H9 (cell line): ENCODE measurements around the gene TIA1. TPM values are rescaled to one million over a fixed set of nuclear protein-coding genes. Genes with fewer than 3 reads are reported as not detected.
A peak's percentile ranks its signal among the peaks of the same experiment; 100 is the strongest.

Source experiments
- DNase-seq: peaks from one replicate; pipeline ENCODE4 v3.0.0-alpha.2; 2017
- H2AFZ ChIP-seq: one replicate; pipeline ENCODE4 v1.6.1; 2013; ENCODE audit warnings: mild to moderate bottlenecking, low read length, control low read depth, moderate library complexity
- H2AK5ac ChIP-seq: 2 replicates; pipeline ENCODE4 v1.6.1; 2013; ENCODE audit warnings: low read length, control low read depth, mixed read lengths; ENCODE audit not compliant: insufficient read length
- H2BK120ac ChIP-seq: one replicate; pipeline ENCODE4 v1.6.1; 2013; ENCODE audit warnings: low read depth, mild to moderate bottlenecking, low read length, control low read depth, inconsistent platforms; ENCODE audit not compliant: poor library complexity, severe bottlenecking
- H2BK12ac ChIP-seq: 2 replicates; pipeline ENCODE4 v1.6.1; 2013; ENCODE audit warnings: low read length, control low read depth, mixed read lengths, low read depth; ENCODE audit not compliant: insufficient read length
- H2BK15ac ChIP-seq: 2 replicates; pipeline ENCODE4 v1.6.1; 2013; ENCODE audit warnings: low read depth, low read length, control low read depth
- H2BK20ac ChIP-seq: one replicate; pipeline ENCODE4 v1.6.1; 2013; ENCODE audit warnings: low read depth, mild to moderate bottlenecking, low read length, control low read depth, inconsistent platforms; ENCODE audit not compliant: poor library complexity, severe bottlenecking
- H2BK5ac ChIP-seq: 2 replicates; pipeline ENCODE4 v1.6.1; 2013; ENCODE audit warnings: low read length, control low read depth, mixed read lengths; ENCODE audit not compliant: insufficient read length
- H3K14ac ChIP-seq: 2 replicates; pipeline ENCODE4 v1.6.1; 2013; ENCODE audit warnings: low read length, control low read depth; ENCODE audit not compliant: insufficient read depth
- H3K18ac ChIP-seq: 2 replicates; pipeline ENCODE4 v1.6.1; 2013; ENCODE audit warnings: low read depth, mild to moderate bottlenecking, mixed read lengths, low read length, control low read depth; ENCODE audit not compliant: insufficient read length
- H3K23ac ChIP-seq: 2 replicates; pipeline ENCODE4 v1.6.1; 2013; ENCODE audit warnings: low read length, control low read depth, mixed read lengths, low read depth; ENCODE audit not compliant: insufficient read length
- H3K23me2 ChIP-seq: 2 replicates; pipeline ENCODE4 v1.6.1; 2013; ENCODE audit warnings: low read depth, mild to moderate bottlenecking, mixed read lengths, low read length, control low read depth; ENCODE audit not compliant: insufficient read length, poor library complexity, severe bottlenecking
- H3K27ac ChIP-seq: 2 replicates; pipeline ENCODE4 v1.5.1; 2013; ENCODE audit warnings: low read length, control low read depth, mixed read lengths, low read depth; ENCODE audit not compliant: insufficient read length
- H3K27me3 ChIP-seq: 2 replicates; pipeline ENCODE4 v1.6.1; 2013; ENCODE audit warnings: low read length, control low read depth, inconsistent platforms; ENCODE audit not compliant: insufficient read depth
- H3K4ac ChIP-seq: 2 replicates; pipeline ENCODE4 v1.6.1; 2013; ENCODE audit warnings: low read depth, mild to moderate bottlenecking, control low read depth, inconsistent platforms, low read length, moderate library complexity
- H3K4me1 ChIP-seq: 2 replicates; pipeline ENCODE4 v1.6.1; 2013; ENCODE audit warnings: low read length, control low read depth, inconsistent platforms; ENCODE audit not compliant: insufficient read depth
- H3K4me2 ChIP-seq: 2 replicates; pipeline ENCODE4 v1.6.1; 2013; ENCODE audit warnings: low read length, control low read depth, mixed read lengths; ENCODE audit not compliant: insufficient read length, insufficient read depth
- H3K56ac ChIP-seq: 2 replicates; pipeline ENCODE4 v1.6.1; 2013; ENCODE audit warnings: low read depth, mild to moderate bottlenecking, mixed read lengths, low read length, control low read depth; ENCODE audit not compliant: insufficient read length
- H3K79me1 ChIP-seq: 2 replicates; pipeline ENCODE4 v1.6.1; 2013; ENCODE audit warnings: low read depth, mild to moderate bottlenecking, moderate library complexity, low read length, control low read depth, inconsistent platforms; ENCODE audit not compliant: insufficient read depth, poor library complexity, severe bottlenecking
- H3K79me2 ChIP-seq: 2 replicates; pipeline ENCODE4 v1.6.1; 2013; ENCODE audit warnings: low read length, control low read depth, inconsistent platforms; ENCODE audit not compliant: insufficient read depth
- H3K9ac ChIP-seq: 2 replicates; pipeline ENCODE4 v1.6.1; 2013; ENCODE audit warnings: low read length, control low read depth, mixed read lengths; ENCODE audit not compliant: insufficient read length; ENCODE audit errors: extremely low read depth
- H3K9me3 ChIP-seq: one replicate; pipeline ENCODE4 v1.6.1; 2013; ENCODE audit warnings: low read depth, low read length, inconsistent platforms; ENCODE audit not compliant: control insufficient read depth
- H3T11ph ChIP-seq: one replicate; pipeline ENCODE4 v1.6.1; 2013; ENCODE audit warnings: mild to moderate bottlenecking, low read length, control low read depth, inconsistent platforms
- H4K20me1 ChIP-seq: one replicate; pipeline ENCODE4 v1.6.1; 2013; ENCODE audit not compliant: control insufficient read depth, insufficient read length, insufficient read depth
- H4K5ac ChIP-seq: 2 replicates; pipeline ENCODE4 v1.6.1; 2013; ENCODE audit warnings: low read depth, mild to moderate bottlenecking, mixed read lengths, low read length, control low read depth; ENCODE audit not compliant: insufficient read length
- H4K8ac ChIP-seq: replicated peaks from 2 replicates; pipeline ENCODE4 v1.6.1; 2013; ENCODE audit warnings: low read length, control low read depth, mixed read lengths, low read depth; ENCODE audit not compliant: insufficient read length
- H4K91ac ChIP-seq: 2 replicates; pipeline ENCODE4 v1.6.1; 2013; ENCODE audit warnings: low read depth, mild to moderate bottlenecking, moderate library complexity, mixed read lengths, low read length, control low read depth; ENCODE audit not compliant: insufficient read length
- H3K27ac Mint-ChIP-seq, 3 experiments: 2 replicates in 2 of 3; 3 replicates in 1 of 3; pipeline ENCODE4 v1.8.0; 2020 to 2021; ENCODE audit warnings: mixed read lengths in 3 of 3, mild to moderate bottlenecking in 1 of 3, moderate library complexity in 1 of 3
- H3K27me3 Mint-ChIP-seq: 2 replicates; pipeline ENCODE4 v1.8.0; 2021; ENCODE audit warnings: low read depth, mild to moderate bottlenecking, moderate library complexity, mixed read lengths
- H3K36me3 Mint-ChIP-seq, 3 experiments: 2 replicates in 2 of 3; 3 replicates in 1 of 3; pipeline ENCODE4 v1.8.0; 2020 to 2021; ENCODE audit warnings: low read depth in 3 of 3, mixed read lengths in 3 of 3; ENCODE audit not compliant: insufficient read depth in 1 of 3
- H3K4me1 Mint-ChIP-seq, 2 experiments: 2 replicates each; pipeline ENCODE4 v1.8.0; 2020; ENCODE audit warnings: mixed read lengths in 2 of 2
- H3K4me3 Mint-ChIP-seq, 2 experiments: 2 replicates in 1 of 2; 3 replicates in 1 of 2; pipeline ENCODE4 v1.8.0; 2020 to 2021; ENCODE audit warnings: mild to moderate bottlenecking in 2 of 2, mixed read lengths in 2 of 2, moderate library complexity in 1 of 2
- H3K9me3 Mint-ChIP-seq, 2 experiments: 2 replicates in 1 of 2; 3 replicates in 1 of 2; pipeline ENCODE4 v1.8.0; 2020; ENCODE audit warnings: mild to moderate bottlenecking in 2 of 2, mixed read lengths in 2 of 2, moderate library complexity in 1 of 2
- CTCF ChIP-seq: fragments of 200-600 bp; sonication (generic); conservative IDR thresholded peaks from 3 replicates; pipeline ENCODE4 v1.8.0; 2021; ENCODE audit warnings: antibody characterized with exemption, mild to moderate bottlenecking
- WGBS: extraction: QIAGEN DNeasy Blood & Tissue Kit; methylation state at CpG from one replicate; pipeline ENCODE4 v1.1.7; 2013; ENCODE audit warnings: missing lambda C conversion rate, low lambda C conversion rate, mixed read lengths; ENCODE audit not compliant: insufficient read length; ENCODE audit errors: extremely low coverage; 5-methylcytosine and 5-hydroxymethylcytosine counted together
- total RNA-seq: library from RNA; stranded (reverse); gene quantifications from 2 replicates; pipeline ENCODE4 v1.2.1, GENCODE V29; 2021

The TIA1 gene
- total RNA-seq, 1 experiment from 2014 or later, result 193 TPM

GRCh38 chr2:70282439-70282838, 34.0 kb upstream of the TIA1 start:
- H3K14ac ChIP-seq, result no peak overlapping the region
- DNase-seq, result no peak
- no peak overlapping the region for H3K27ac ChIP-seq
- no peaks in the 10 kb centered on the region for H3K27me3 ChIP-seq
- no peak overlapping the region for H3K4ac ChIP-seq
- H3K18ac ChIP-seq, result no peak overlapping the region
- no peak overlapping the region for H4K91ac ChIP-seq
- H4K8ac ChIP-seq, result no peak overlapping the region
- H3K9me3 Mint-ChIP-seq, result no peaks in the 10 kb centered on the region
- H2BK12ac ChIP-seq, result no peak overlapping the region
- H3K23ac ChIP-seq, result no peak overlapping the region
- H3K4me1 Mint-ChIP-seq, result no peaks in the 10 kb centered on the region
- H3K27me3 Mint-ChIP-seq, result no peaks in the 10 kb centered on the region
- peak overlapping the region in 1 of 3 experiments; percentile 11; a peak in 2 of 7 replicates for H3K27ac Mint-ChIP-seq
- H2BK120ac ChIP-seq, result no peak overlapping the region
- no peaks in the 10 kb centered on the region for H3K9me3 ChIP-seq
- H3K4me2 ChIP-seq, result no peak overlapping the region
- no peak overlapping the region for H3K4me3 Mint-ChIP-seq
- no peak overlapping the region for H3K9ac ChIP-seq
- TF ChIP-seq CTCF, result no peak
- H3T11ph ChIP-seq, result no peak overlapping the region
- no CpG with 5 or more reads among the region's 5 CpGs for WGBS
- H3K79me1 ChIP-seq, result no peaks in the 10 kb centered on the region
- no peak overlapping the region for H4K5ac ChIP-seq
- no peak overlapping the region for H2BK20ac ChIP-seq
- H2BK15ac ChIP-seq, result no peak overlapping the region
- no peaks in the 10 kb centered on the region for H3K4me1 ChIP-seq
- peaks cover 4% of the 10 kb centered on the region; the same call in 1 of the 2 replicates for H3K79me2 ChIP-seq
- no peak overlapping the region for H2BK5ac ChIP-seq
- H3K56ac ChIP-seq, result no peak overlapping the region
- no peak overlapping the region for H2AFZ ChIP-seq
- no peaks in the 10 kb centered on the region for H3K23me2 ChIP-seq
- no peak overlapping the region for H2AK5ac ChIP-seq
- peaks cover 35 to 74% (median 71%) of the 10 kb centered on the region in 3 experiments; a peak in 6 of 7 replicates for H3K36me3 Mint-ChIP-seq
- no peaks in the 10 kb centered on the region for H4K20me1 ChIP-seq
